CD4-positive, alpha-beta T cell treated with Interferon alpha-2 for 1 hour (primary cell): ENCODE data around the gene CRELD1.

Experiments used
- DNase-seq, 2 donors: peaks; one replicate each; pipeline ENCODE4 v3.0.0-alpha.2; 2020 to 2022

Gene CRELD1

DNA sequence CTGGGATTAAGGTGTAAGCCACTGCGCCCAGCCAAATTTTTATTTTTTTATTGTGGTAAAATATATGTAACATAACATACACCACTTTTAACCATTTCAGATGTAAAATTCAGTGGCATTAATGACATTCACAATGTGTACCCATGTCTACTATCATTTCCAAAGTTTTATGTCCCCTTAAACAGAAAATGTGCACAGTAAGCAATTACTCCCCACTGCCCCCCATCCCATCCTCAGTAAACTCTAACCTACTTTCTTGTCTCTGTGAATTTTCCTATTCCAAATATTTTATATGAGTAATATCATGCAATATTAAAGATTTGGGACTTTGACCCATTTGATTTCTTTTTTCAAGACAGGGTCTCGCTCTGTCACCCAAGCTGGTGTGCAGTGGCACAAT is 33.2 kb downstream of the CRELD1 start:
- DNase-seq = no peak

DNA sequence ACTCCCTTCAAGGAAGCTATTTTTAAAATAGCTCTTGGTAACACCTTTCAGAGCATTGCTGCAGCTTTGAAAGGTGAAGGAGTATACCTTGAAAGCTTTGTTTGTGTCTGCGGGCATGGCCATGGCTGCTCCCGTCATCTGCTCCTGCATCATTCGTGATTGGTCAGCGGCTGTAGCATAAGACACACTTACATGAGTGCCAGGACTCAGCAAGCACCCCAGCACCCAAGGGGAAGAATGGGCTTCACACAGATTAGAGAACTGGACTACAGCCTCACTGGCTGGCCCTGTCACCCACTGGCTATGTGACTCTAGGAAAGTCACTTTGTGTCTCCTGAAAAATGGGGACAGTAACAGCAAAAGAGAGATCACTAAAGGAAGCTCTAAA is 36.0 kb downstream of the CRELD1 start:
- DNase-seq = no peak

DNA sequence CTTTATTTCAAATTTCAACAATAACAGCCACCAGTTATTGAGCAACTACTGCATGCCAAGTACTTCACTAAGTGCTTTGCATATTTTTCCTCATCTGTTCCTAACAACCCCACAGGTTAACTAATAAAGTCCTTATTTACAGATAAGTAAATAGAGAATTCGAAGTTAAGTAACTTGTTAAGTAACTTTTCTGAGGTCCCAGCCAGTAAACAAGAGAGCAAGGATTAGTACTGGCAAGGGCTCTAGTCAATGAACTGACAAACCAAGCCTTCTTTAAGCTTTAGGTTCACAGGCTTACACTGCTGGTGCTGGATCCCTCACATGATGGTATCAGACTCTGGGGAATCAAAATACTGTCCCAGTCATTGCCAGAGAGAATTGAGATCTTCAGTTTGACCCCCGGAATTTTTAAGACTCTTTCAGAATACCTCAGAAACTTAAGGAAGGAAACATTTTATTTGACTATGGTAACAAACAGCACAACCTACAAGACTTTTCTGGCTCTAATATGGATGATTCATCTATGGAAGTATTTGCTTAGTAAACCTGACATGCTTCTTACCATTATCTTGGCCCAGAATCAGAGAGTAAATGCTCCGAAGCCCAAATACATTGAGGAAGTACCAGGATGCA is 36.5 kb downstream of the CRELD1 start:
- DNase-seq = no peak

DNA sequence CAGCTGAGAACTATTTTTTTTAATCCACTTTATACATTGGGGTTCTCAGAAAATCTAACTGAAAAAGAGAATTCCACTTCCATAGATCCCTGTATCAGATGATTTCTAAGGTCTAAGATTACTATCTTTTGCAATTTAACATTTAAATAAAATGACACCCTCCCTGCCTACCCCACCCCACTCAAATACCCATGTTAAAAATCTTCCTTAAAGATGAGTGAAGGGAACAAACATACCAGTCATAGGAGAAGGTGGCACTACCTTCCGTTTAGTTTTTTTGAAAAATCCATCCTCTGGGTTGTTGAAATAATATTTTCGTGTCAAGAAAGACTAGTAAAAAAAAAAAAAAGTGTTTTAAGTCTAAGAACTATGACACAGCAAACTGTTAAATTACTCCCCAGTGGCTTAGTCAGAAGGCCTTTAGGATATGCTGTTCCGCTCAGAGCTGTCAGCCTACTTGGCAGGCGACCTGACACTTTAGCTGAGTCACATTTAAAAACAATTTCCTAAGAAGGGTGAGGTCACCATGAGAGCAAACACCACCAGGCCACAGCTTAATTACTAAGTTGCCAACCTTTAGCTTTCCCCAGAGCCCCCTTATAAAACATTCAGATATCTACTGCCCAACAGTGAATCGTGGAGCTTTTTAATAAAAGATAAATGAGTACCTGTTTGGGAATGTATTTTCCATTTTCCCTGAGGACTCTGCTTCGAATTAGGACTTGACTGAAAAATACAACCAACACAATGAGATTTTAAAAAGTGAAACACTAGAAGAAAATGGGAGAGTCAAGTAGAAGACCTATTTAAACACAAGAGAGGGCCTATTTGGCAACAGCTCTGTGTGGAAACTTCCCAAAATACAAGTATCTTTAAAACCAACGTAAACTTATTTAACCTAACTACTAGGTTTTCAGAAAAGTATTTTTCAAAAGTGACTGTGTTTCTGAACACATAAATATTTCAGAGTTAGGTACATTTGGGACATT is 43.4 kb downstream of the CRELD1 start:
- DNase-seq = peak in 1 of 2 donors; percentile 57

DNA sequence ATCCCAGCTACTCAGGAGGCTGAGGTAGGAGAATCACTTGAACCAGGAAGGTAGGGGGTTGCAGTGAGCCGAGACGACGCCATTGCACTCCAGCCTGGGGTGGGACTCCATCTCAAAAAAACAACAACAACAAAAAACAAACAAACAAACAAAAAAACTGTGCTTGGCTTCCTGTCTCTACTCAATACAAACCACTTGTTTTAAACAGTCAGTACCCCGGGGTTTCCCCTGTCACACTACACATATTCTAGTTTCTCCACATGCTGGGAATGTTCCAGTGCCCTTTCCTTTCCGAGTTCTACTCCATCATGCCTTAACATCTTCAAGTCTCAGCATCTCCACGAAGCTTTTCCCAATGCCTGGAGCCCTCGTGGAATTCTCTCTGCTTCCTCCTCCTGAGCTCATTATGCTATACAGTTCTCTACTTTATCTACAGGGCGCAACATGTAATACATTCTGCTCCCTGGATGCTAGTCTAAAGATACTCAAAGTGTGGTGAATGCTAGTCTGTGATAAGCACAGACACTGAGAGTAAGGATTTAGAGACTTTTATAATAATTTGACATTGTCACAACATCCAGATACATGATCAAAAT is 45.2 kb downstream of the CRELD1 start:
- DNase-seq = no peak

DNA sequence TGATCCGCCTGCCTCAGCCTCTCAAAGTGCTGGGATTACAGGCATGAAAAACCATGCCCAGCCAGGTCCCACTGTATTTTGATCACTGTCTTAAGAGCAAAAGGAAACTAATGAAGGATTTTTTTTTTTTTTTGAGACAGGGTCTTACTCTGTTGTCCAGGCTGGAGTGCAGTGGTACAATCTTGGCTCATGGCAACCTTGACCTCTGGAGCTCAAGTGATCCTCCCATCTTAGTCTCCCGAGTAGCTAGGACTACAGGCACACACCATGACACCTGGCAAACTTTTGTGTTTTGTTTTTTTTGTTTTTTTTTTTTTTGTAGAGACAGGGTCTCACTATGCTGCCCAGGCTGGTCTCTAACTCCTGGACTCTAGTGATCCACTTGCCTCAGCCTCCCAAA is 46.6 kb downstream of the CRELD1 start:
- no peak for DNase-seq

DNA sequence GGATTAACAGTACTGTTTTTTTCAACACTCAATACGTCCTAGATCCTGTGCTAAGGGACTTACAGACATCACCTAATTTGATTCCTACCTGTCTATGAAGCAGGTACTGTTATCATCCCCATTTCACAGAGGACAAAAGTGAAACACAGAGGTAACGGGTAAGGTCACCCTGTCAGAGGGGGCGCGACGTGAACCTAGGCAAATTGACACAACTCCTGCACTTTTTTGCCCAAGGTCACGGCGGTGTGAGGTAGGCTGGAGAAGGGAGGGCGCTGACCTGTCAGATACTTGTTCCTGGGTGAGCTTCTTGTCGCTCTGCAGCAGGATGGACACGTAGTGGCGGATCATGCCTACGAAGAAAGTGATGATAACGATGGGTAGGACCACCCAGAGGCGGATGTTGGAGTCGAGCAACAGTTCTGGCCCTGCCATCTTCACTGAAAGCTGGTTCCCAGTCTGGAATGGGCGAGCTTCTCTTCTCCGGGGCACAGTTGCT is 52.6 kb downstream of the CRELD1 start:
- DNase-seq = no peak

DNA sequence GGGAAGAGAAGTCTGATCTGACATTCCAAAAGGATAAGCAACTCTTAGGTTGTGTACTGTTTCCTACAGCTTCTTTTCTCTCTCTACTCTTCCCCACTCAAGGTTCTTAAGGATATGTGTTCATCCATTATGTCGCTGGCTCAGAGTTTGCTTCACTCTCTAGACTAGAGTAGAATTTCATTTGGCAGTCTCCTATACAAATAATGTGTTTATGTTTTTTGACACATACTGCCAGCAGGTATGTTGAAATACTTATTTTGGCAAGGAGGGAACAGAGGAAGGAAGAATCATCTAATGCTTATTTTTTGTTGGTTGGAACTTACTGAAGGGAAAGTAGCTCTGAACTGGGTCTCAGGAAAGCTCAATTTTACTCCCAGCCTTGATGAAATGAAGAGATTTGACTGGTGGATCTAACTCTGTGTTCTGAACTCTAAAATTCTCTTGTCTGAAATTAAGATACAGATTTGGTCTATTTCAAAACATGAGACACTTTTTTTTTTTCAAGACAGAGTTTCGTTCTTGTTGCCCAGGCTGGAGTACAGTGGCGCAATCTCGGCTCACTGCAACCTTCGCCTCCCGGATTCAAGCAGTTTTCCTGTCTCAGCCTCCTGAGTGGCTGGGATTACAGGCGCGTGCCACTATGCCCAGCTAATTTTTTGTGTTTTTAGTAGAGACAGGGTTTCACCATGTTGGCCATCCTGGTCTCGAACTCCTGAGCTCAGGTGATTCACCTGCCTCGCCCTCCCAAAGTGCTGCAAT is 60.6 kb downstream of the CRELD1 start:
- DNase-seq = no peak
